Bladder microvascular endothelial cell (primary cell): ENCODE results near the gene PAQR9. TPM values are rescaled to one million over a fixed set of nuclear protein-coding genes. Genes with fewer than 3 reads are reported as not detected.

Experiments
- total RNA-seq: library from RNA; depleted of rRNA; stranded (reverse); fragments of >200 nt; gene quantifications from 2 replicates; pipeline ENCODE4 v1.2.3, GENCODE V29; 2014

PAQR9 gene
- total RNA-seq: not detected in 2 replicates

GRCh38 chr3:142963516-142964448, at the start of gene PAQR9:
Gene PAQR9 (minus strand): TSS chr3:142963674. CDS start chr3:142963336, 338 bp downstream.

GRCh38 chr3:143001369-143002082, 38.1 kb upstream of the PAQR9 start, which contains the start of gene U2SURP:
Gene U2SURP (plus strand): TSS chr3:143001570. CDS start chr3:143001629, 59 bp downstream.

Other genes with a start within 250 kb of the PAQR9 start
- gene TRPC1, start 239.6 kb downstream of the PAQR9 start, total RNA-seq: 4.2 and 10.8 TPM in 2 replicates
- 0.49 and 0.50 TPM in 2 replicates for gene PCOLCE2, start 74.6 kb downstream of the PAQR9 start, total RNA-seq
- 24.1 and 54.1 TPM in 2 replicates for gene U2SURP, start 37.9 kb upstream of the PAQR9 start, total RNA-seq
- gene CHST2, start 156.1 kb upstream of the PAQR9 start, total RNA-seq: 3.4 and 4.8 TPM in 2 replicates